H9 (cell line): ENCODE data around the gene WDR87. TPM values are rescaled to one million over a fixed set of nuclear protein-coding genes. Genes with fewer than 3 reads are reported as not detected.

Source experiments
- DNase-seq: peaks from one replicate; pipeline ENCODE4 v3.0.0-alpha.2; 2017
- H2AFZ ChIP-seq: one replicate; pipeline ENCODE4 v1.6.1; 2013; ENCODE audit warnings: mild to moderate bottlenecking, low read length, control low read depth, moderate library complexity
- H2AK5ac ChIP-seq: 2 replicates; pipeline ENCODE4 v1.6.1; 2013; ENCODE audit warnings: low read length, control low read depth, mixed read lengths; ENCODE audit not compliant: insufficient read length
- H2BK120ac ChIP-seq: one replicate; pipeline ENCODE4 v1.6.1; 2013; ENCODE audit warnings: low read depth, mild to moderate bottlenecking, low read length, control low read depth, inconsistent platforms; ENCODE audit not compliant: poor library complexity, severe bottlenecking
- H2BK12ac ChIP-seq: 2 replicates; pipeline ENCODE4 v1.6.1; 2013; ENCODE audit warnings: low read length, control low read depth, mixed read lengths, low read depth; ENCODE audit not compliant: insufficient read length
- H2BK15ac ChIP-seq: 2 replicates; pipeline ENCODE4 v1.6.1; 2013; ENCODE audit warnings: low read depth, low read length, control low read depth
- H2BK20ac ChIP-seq: one replicate; pipeline ENCODE4 v1.6.1; 2013; ENCODE audit warnings: low read depth, mild to moderate bottlenecking, low read length, control low read depth, inconsistent platforms; ENCODE audit not compliant: poor library complexity, severe bottlenecking
- H2BK5ac ChIP-seq: 2 replicates; pipeline ENCODE4 v1.6.1; 2013; ENCODE audit warnings: low read length, control low read depth, mixed read lengths; ENCODE audit not compliant: insufficient read length
- H3K14ac ChIP-seq: 2 replicates; pipeline ENCODE4 v1.6.1; 2013; ENCODE audit warnings: low read length, control low read depth; ENCODE audit not compliant: insufficient read depth
- H3K18ac ChIP-seq: 2 replicates; pipeline ENCODE4 v1.6.1; 2013; ENCODE audit warnings: low read depth, mild to moderate bottlenecking, mixed read lengths, low read length, control low read depth; ENCODE audit not compliant: insufficient read length
- H3K23ac ChIP-seq: 2 replicates; pipeline ENCODE4 v1.6.1; 2013; ENCODE audit warnings: low read length, control low read depth, mixed read lengths, low read depth; ENCODE audit not compliant: insufficient read length
- H3K23me2 ChIP-seq: 2 replicates; pipeline ENCODE4 v1.6.1; 2013; ENCODE audit warnings: low read depth, mild to moderate bottlenecking, mixed read lengths, low read length, control low read depth; ENCODE audit not compliant: insufficient read length, poor library complexity, severe bottlenecking
- H3K27ac ChIP-seq: 2 replicates; pipeline ENCODE4 v1.5.1; 2013; ENCODE audit warnings: low read length, control low read depth, mixed read lengths, low read depth; ENCODE audit not compliant: insufficient read length
- H3K27me3 ChIP-seq: 2 replicates; pipeline ENCODE4 v1.6.1; 2013; ENCODE audit warnings: low read length, control low read depth, inconsistent platforms; ENCODE audit not compliant: insufficient read depth
- H3K4ac ChIP-seq: 2 replicates; pipeline ENCODE4 v1.6.1; 2013; ENCODE audit warnings: low read depth, mild to moderate bottlenecking, control low read depth, inconsistent platforms, low read length, moderate library complexity
- H3K4me1 ChIP-seq: 2 replicates; pipeline ENCODE4 v1.6.1; 2013; ENCODE audit warnings: low read length, control low read depth, inconsistent platforms; ENCODE audit not compliant: insufficient read depth
- H3K4me2 ChIP-seq: 2 replicates; pipeline ENCODE4 v1.6.1; 2013; ENCODE audit warnings: low read length, control low read depth, mixed read lengths; ENCODE audit not compliant: insufficient read length, insufficient read depth
- H3K56ac ChIP-seq: 2 replicates; pipeline ENCODE4 v1.6.1; 2013; ENCODE audit warnings: low read depth, mild to moderate bottlenecking, mixed read lengths, low read length, control low read depth; ENCODE audit not compliant: insufficient read length
- H3K79me1 ChIP-seq: 2 replicates; pipeline ENCODE4 v1.6.1; 2013; ENCODE audit warnings: low read depth, mild to moderate bottlenecking, moderate library complexity, low read length, control low read depth, inconsistent platforms; ENCODE audit not compliant: insufficient read depth, poor library complexity, severe bottlenecking
- H3K79me2 ChIP-seq: 2 replicates; pipeline ENCODE4 v1.6.1; 2013; ENCODE audit warnings: low read length, control low read depth, inconsistent platforms; ENCODE audit not compliant: insufficient read depth
- H3K9ac ChIP-seq: 2 replicates; pipeline ENCODE4 v1.6.1; 2013; ENCODE audit warnings: low read length, control low read depth, mixed read lengths; ENCODE audit not compliant: insufficient read length; ENCODE audit errors: extremely low read depth
- H3K9me3 ChIP-seq: one replicate; pipeline ENCODE4 v1.6.1; 2013; ENCODE audit warnings: low read depth, low read length, inconsistent platforms; ENCODE audit not compliant: control insufficient read depth
- H3T11ph ChIP-seq: one replicate; pipeline ENCODE4 v1.6.1; 2013; ENCODE audit warnings: mild to moderate bottlenecking, low read length, control low read depth, inconsistent platforms
- H4K20me1 ChIP-seq: one replicate; pipeline ENCODE4 v1.6.1; 2013; ENCODE audit not compliant: control insufficient read depth, insufficient read length, insufficient read depth
- H4K5ac ChIP-seq: 2 replicates; pipeline ENCODE4 v1.6.1; 2013; ENCODE audit warnings: low read depth, mild to moderate bottlenecking, mixed read lengths, low read length, control low read depth; ENCODE audit not compliant: insufficient read length
- H4K8ac ChIP-seq: replicated peaks from 2 replicates; pipeline ENCODE4 v1.6.1; 2013; ENCODE audit warnings: low read length, control low read depth, mixed read lengths, low read depth; ENCODE audit not compliant: insufficient read length
- H4K91ac ChIP-seq: 2 replicates; pipeline ENCODE4 v1.6.1; 2013; ENCODE audit warnings: low read depth, mild to moderate bottlenecking, moderate library complexity, mixed read lengths, low read length, control low read depth; ENCODE audit not compliant: insufficient read length
- H3K27ac Mint-ChIP-seq, 3 experiments: 2 replicates in 2 of 3; 3 replicates in 1 of 3; pipeline ENCODE4 v1.8.0; 2020 to 2021; ENCODE audit warnings: mixed read lengths in 3 of 3, mild to moderate bottlenecking in 1 of 3, moderate library complexity in 1 of 3
- H3K27me3 Mint-ChIP-seq: 2 replicates; pipeline ENCODE4 v1.8.0; 2021; ENCODE audit warnings: low read depth, mild to moderate bottlenecking, moderate library complexity, mixed read lengths
- H3K36me3 Mint-ChIP-seq, 3 experiments: 2 replicates in 2 of 3; 3 replicates in 1 of 3; pipeline ENCODE4 v1.8.0; 2020 to 2021; ENCODE audit warnings: low read depth in 3 of 3, mixed read lengths in 3 of 3; ENCODE audit not compliant: insufficient read depth in 1 of 3
- H3K4me1 Mint-ChIP-seq, 2 experiments: 2 replicates each; pipeline ENCODE4 v1.8.0; 2020; ENCODE audit warnings: mixed read lengths in 2 of 2
- H3K4me3 Mint-ChIP-seq, 2 experiments: 2 replicates in 1 of 2; 3 replicates in 1 of 2; pipeline ENCODE4 v1.8.0; 2020 to 2021; ENCODE audit warnings: mild to moderate bottlenecking in 2 of 2, mixed read lengths in 2 of 2, moderate library complexity in 1 of 2
- H3K9me3 Mint-ChIP-seq, 2 experiments: 2 replicates in 1 of 2; 3 replicates in 1 of 2; pipeline ENCODE4 v1.8.0; 2020; ENCODE audit warnings: mild to moderate bottlenecking in 2 of 2, mixed read lengths in 2 of 2, moderate library complexity in 1 of 2
- CTCF ChIP-seq: fragments of 200-600 bp; sonication (generic); conservative IDR thresholded peaks from 3 replicates; pipeline ENCODE4 v1.8.0; 2021; ENCODE audit warnings: antibody characterized with exemption, mild to moderate bottlenecking
- WGBS: extraction: QIAGEN DNeasy Blood & Tissue Kit; methylation state at CpG from one replicate; pipeline ENCODE4 v1.1.7; 2013; ENCODE audit warnings: missing lambda C conversion rate, low lambda C conversion rate, mixed read lengths; ENCODE audit not compliant: insufficient read length; ENCODE audit errors: extremely low coverage; 5-methylcytosine and 5-hydroxymethylcytosine counted together
- total RNA-seq: library from RNA; stranded (reverse); gene quantifications from 2 replicates; pipeline ENCODE4 v1.2.1, GENCODE V29; 2021

Gene WDR87
- total RNA-seq, 1 experiment from 2014 or later, result not detected

GRCh38 chr19:37920591-37921450, 14.4 kb upstream of the WDR87 start:
- Histone ChIP-seq H3K79me2 (peaks cover 7% of the 10 kb centered on the region; the same call in 1 of the 2 replicates), H2BK120ac (no peak overlapping the region), H3K4ac (no peak overlapping the region), H3K56ac (no peak overlapping the region), H2AFZ (no peak overlapping the region), H2BK15ac (no peak overlapping the region), H3K9ac (no peak overlapping the region), H3K23me2 (no peaks in the 10 kb centered on the region), H3K4me2 (no peak overlapping the region), H4K20me1 (no peaks in the 10 kb centered on the region), H3K4me1 (no peaks in the 10 kb centered on the region), H3K27ac (no peak overlapping the region), H3K27me3 (no peaks in the 10 kb centered on the region), H2AK5ac (no peak overlapping the region), H3K79me1 (no peaks in the 10 kb centered on the region), H3T11ph (no peak overlapping the region), H4K91ac (no peak overlapping the region), H2BK12ac (no peak overlapping the region), H2BK5ac (no peak overlapping the region), H3K9me3 (no peaks in the 10 kb centered on the region), H3K14ac (no peak overlapping the region), H4K8ac (no peak overlapping the region), H3K23ac (no peak overlapping the region), H3K18ac (no peak overlapping the region), H4K5ac (no peak overlapping the region), H2BK20ac (no peak overlapping the region)
- H3K9me3 Mint-ChIP-seq, result no peaks in the 10 kb centered on the region; a peak in 1 of 5 replicates
- H3K4me3 Mint-ChIP-seq, result peak overlapping the region in 1 of 2 experiments; percentile 31; a peak in 1 of 5 replicates
- H3K27me3 Mint-ChIP-seq, result no peaks in the 10 kb centered on the region
- H3K27ac Mint-ChIP-seq, result peak overlapping the region; percentile 67 to 94 (median 68); a peak in 4 of 7 replicates
- no peak for DNase-seq
- WGBS, result no CpG with 5 or more reads among the region's 23 CpGs
- peaks cover 19 to 26% (median 26%) of the 10 kb centered on the region in 3 experiments for H3K36me3 Mint-ChIP-seq
- no peak for TF ChIP-seq CTCF
- H3K4me1 Mint-ChIP-seq, result peaks cover 11 to 12% of the 10 kb centered on the region in 2 experiments
